ENCODE results near the gene GRIK3. TPM values are rescaled to one million over a fixed set of nuclear protein-coding genes. Genes with fewer than 3 reads are reported as not detected.
"Not testable (repeated sequence)": the region's sequence is repeated elsewhere in the genome, so short reads cannot be mapped to it uniquely, and the experiment has no call there.

GRIK3 gene
- total RNA-seq, 1 donor from 2014 or later = 0.59 TPM

DNA sequence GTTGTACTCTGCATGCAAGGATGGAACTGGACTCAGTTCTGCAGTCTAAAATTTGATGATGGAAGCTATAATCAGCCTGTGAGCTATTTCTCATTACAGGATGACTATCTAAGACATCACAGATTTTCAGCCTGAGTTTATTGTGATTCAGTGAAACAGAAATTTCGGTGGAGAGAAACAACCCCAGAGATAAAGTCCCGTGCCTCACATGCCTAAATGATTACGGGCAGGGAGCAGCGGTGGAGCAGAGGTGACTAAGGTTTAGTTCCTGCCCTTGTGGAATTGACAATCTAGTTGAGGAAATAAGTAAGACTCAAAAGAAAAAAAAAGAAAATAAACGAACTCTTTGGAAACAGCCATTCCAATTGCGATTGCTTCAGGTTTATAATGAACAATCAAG lies 96.9 kb downstream of the GRIK3 start:
- no peak for DNase-seq

GRCh38 chr1:36934061-36934460 lies 100.3 kb downstream of the GRIK3 start:
- no peak for DNase-seq

- no peak for DNase-seq
Observed at GRCh38 chr1:36927826-36928225, 106.5 kb downstream of the GRIK3 start.

DNA sequence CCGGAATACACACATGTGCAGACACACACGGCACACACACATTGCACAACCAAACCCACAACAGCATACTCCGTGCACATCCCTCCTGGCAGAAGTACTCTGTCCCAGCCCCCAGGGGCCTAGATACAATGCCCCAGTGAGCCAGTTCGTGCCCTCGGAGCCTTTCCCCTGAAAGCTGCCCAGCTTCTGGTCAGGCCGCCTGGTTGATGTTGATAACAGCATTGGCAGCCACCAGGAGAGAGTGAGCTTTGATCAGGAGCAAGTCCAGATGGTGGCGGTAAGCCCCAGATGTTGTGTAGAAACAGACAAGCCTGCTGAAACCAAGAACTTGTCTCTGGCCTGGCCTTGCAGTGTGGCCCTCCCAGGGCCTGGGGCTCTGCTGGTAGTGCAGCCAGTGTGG lies 109.1 kb downstream of the GRIK3 start:
- DNase-seq = no peak

DNA sequence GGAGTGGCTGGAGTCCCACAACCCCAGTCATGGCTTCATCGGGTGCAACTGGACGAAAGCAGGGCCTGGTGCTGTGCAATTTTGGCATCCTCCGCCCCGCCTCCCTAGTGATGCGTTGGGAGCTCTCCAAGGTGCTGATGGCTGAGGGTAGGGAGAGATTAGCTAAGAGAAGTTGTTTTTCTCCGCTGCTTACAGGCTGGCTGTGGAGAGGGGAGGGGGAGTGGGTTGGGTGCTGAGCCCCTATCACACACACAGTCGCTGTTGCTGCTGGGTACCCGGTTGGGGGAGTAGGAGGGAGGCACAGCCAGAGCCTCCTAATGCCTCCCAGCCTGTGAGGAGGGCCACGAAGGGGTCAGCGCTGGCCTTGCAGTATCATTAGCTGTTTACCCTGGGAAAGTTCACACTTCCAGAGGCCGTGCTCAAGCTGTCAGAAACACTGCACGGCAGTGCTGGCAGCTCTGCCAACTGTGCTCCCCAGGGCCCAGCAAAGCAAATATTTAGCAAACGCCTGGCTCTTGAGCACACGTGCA lies 110.0 kb downstream of the GRIK3 start:
- no peak for DNase-seq

DNA sequence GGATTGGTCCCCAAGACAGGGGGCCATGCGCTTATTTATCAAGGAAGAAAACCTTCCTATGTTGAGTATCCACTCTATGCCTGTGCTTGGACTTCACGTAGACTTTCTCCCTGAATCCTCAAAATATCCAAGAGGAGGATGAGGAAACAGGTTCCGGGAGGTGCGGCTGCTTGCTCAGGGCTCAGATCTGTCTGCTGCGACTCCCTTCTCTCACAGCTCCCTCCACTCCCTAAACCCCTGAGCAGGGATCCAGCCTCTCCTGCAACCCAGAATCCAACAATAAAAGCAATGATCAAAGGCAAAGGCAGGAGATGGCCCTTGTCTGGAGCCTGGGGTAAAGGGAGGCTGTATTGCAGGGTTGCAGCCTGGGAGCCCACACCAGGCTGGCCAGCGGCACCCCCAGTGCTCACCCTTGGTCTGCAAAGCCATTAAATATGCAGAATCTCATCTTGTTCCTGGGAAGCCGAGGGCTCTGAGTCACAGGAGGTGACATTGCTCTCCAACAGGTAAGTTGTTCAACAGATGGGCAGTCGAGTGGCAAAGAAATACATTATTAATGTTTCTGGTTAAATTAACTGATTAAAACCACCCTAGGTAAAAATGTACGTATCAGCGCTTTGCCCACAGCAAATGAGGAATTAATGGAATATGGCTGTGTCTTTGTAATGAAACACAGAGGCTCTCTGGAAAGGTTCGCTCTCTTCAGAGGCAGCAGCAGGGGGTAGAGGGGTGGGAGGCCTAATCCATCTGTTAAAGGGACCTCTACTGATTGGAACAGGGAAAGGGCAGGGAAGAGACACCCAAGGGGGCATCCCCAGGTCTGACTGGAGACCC lies 111.5 kb downstream of the GRIK3 start:
- DNase-seq = no peak

DNA sequence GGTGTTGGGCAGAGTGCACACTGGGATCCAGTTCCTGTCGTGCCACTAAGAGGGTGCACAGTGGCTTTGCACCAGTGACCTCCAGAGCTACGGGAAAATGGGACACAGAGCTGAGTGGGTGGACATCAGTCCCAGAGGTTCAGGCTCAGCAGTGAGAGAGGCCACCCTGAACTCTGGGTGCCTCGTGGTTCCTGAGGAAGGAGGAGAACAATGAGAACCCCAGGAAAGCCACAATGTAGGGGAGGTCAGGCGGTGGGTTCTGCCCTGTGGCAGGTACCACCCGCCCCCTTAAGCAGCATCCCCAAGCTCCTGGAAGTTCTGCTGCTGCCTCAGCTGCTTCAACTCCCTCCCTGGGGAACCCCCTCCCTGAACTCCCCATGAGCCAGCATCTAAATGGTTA lies 112.2 kb downstream of the GRIK3 start:
- DNase-seq = no peak

GRCh38 chr1:36920801-36921405 lies 113.4 kb downstream of the GRIK3 start:
- no peak for DNase-seq

GRCh38 chr1:36920371-36920770 lies 113.9 kb downstream of the GRIK3 start:
- no peak for DNase-seq

DNA sequence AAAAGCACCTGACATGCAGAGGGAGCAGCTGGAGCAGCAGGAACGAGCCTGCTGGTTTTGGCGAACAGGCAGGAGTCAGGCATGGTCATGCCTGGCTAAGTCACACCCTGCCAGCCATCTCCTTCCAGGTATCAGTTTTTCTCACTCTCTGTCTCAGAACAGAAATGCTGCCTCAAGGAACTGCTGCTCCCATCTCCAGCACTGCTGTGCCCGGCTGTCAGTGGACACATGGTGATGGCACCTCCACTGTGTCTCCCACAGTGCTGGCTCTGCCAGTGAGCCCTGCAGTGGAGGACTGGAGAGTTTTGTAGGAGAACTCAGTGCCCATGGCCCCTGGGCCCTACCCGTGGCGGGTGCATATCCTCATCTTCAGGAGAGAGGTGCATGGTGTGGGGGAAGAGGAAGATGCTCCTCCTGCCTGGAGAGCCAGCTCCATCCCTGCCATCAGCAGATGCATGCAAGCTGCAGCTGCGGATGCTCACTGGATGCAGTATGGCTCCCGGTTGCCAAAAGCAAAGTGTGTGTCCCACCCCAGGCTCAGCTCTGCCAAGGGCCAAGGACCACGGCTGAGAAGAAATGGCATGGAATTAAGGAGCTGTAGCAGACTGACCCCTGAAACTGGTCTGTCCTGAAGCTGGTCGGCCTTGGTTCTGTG lies 114.7 kb downstream of the GRIK3 start:
- no peak for DNase-seq

- DNase-seq = no peak
Observed at GRCh38 chr1:36918604-36919003, 115.7 kb downstream of the GRIK3 start.

DNA sequence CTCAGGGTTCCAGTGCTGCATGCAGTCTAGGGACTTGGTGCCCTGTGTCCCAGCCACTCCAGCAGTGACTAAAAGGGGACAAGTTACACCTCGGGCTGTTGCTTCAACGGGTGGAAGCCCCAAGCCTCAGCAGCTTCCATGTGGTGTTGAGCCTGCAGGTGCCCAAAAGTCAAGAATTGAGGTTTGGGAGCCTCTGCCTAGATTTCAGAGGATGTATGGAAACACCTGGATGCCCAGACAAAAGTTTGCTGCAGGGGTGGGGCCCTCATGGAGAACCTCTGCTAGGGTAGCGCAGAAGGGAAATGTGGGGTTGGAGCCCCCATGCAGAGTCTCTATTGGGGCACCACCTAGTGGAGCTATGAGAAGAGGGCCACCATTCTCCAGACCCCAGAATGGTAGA lies 117.8 kb downstream of the GRIK3 start:
- DNase-seq = not testable (repeated sequence)

- DNase-seq = no peak
Observed at GRCh38 chr1:36913484-36914060, 120.7 kb downstream of the GRIK3 start.

GRCh38 chr1:36913016-36913415 lies 121.3 kb downstream of the GRIK3 start:
- no peak for DNase-seq

DNA sequence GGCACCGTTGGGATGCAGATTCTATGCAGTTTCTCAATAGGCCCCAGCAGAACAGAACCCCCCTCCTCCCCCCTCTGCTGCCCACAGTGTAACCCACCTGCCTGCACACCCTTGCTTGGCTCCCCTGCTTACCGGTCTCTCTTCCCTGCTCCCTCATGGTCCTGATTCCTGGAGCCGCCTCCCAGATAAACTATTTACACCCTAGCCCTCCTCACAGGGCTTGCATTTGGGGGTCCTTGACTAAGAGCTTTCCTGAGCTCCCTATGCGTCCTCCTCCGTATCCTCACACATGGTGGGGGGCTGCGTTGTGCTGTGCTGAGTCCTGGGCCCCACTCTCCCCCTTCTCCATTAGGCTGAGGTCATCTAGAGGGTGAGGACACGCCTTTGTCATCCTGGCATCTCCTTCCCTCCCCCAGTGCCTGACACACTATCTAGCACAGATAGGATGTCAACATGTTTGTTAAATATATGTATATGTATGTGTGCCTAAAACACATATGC lies 121.9 kb downstream of the GRIK3 start:
- no peak for DNase-seq

GRCh38 chr1:36911561-36912364 lies 122.6 kb downstream of the GRIK3 start:
- DNase-seq = no peak

DNA sequence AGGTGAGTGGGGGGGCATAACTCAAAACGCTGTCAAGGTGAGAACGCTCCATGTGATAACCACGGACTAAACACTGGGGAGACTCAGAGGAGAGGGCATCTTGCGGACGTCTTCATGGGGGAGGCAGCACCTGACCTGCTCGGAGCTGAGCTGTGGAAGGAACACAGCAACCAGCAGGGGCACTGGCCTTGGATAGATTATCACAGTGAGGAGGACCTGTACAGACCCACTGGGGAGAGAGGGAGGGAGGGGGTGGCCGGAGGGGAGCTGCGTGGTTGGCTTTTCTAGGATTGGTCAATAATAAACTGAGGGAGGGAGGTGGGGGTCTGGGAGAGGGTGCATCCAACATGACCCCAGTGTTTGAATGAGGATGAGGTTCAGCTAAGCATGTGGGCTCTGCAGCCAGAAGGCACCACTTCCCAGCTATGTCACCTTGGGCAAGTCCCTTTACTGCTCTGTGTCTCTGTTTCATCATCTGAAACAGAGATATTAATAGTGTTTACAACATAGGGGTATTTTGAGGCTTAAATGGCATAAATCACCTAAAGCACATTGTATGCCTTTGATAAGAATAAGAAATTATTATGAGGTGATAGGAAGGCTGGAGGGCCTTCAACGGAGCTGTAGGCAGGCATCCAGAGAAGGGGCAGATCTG lies 123.3 kb downstream of the GRIK3 start:
- DNase-seq = no peak

GRCh38 chr1:36909946-36910725 lies 124.2 kb downstream of the GRIK3 start:
- DNase-seq = no peak

DNA sequence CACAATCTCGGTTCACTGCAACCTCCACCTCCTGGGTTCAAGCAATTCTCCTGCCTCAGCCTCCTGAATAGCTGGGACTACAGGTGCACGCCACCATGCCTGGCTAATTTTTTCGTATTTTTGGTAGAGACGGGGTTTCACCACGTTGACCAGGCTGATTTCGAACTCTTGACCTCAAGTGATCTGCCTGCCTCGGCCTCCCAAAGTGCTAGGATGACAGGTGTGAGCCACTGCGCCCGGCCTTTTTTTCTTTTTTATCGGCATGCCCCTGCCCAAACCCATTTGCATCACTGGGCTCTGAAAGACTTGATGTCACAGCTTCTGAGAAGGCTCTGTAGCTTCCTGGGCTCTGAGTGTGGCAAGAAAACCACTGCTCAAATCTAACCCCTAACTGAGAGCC lies 125.0 kb downstream of the GRIK3 start:
- DNase-seq = not testable (repeated sequence)

- DNase-seq = no peak
Observed at GRCh38 chr1:36908096-36908495, 126.2 kb downstream of the GRIK3 start.

Measured in skin of body (tissue), 2 donors.